Measurements from ENCODE around the gene ATXN1.

The ATXN1 gene

GRCh38 chr6:16741112-16742016 lies 19.9 kb downstream of the ATXN1 start:
- ATAC-seq (ENCODE audit: low read depth) = peak; percentile 85
- no peak for DNase-seq (ENCODE audit: low spot score)
- Histone ChIP-seq H3K36me3 (ENCODE audit: low read depth) (no peaks in the 10 kb centered on the region), H3K4me1 (ENCODE audit: insufficient read depth, poor library complexity, severe bottlenecking) (peaks cover 46% of the 10 kb centered on the region), H3K9me3 (ENCODE audit: severe bottlenecking) (no peaks in the 10 kb centered on the region), H3K27me3 (ENCODE audit: insufficient read depth, poor library complexity, severe bottlenecking) (no peaks in the 10 kb centered on the region), H3K4me3 (ENCODE audit: severe bottlenecking) (no peak overlapping the region), H3K27ac (ENCODE audit: poor library complexity, severe bottlenecking) (peak overlapping the region; percentile 63)
- TF ChIP-seq CTCF (IDR thresholded peaks at IDR 0.05; ENCODE audit: poor library complexity, severe bottlenecking) = no peak

GRCh38 chr6:16740097-16740496 lies 21.2 kb downstream of the ATXN1 start:
- Histone ChIP-seq H3K27me3 (ENCODE audit: insufficient read depth, poor library complexity, severe bottlenecking) (no peaks in the 10 kb centered on the region), H3K36me3 (ENCODE audit: low read depth) (no peaks in the 10 kb centered on the region), H3K27ac (ENCODE audit: poor library complexity, severe bottlenecking) (peak overlapping the region; percentile 63), H3K4me3 (ENCODE audit: severe bottlenecking) (no peak overlapping the region), H3K9me3 (ENCODE audit: severe bottlenecking) (no peaks in the 10 kb centered on the region), H3K4me1 (ENCODE audit: insufficient read depth, poor library complexity, severe bottlenecking) (peaks cover 54% of the 10 kb centered on the region)
- ATAC-seq (ENCODE audit: low read depth) (no peak), DNase-seq (ENCODE audit: low spot score) (no peak)
- TF ChIP-seq CTCF (IDR thresholded peaks at IDR 0.05; ENCODE audit: poor library complexity, severe bottlenecking) = no peak

- peaks cover 54% of the 10 kb centered on the region for H3K4me1 ChIP-seq (ENCODE audit: insufficient read depth, poor library complexity, severe bottlenecking)
- no peaks in the 10 kb centered on the region for H3K36me3 ChIP-seq (ENCODE audit: low read depth)
- DNase-seq (ENCODE audit: low spot score) = no peak
- no peaks in the 10 kb centered on the region for H3K9me3 ChIP-seq (ENCODE audit: severe bottlenecking)
- peak; percentile 67 for ATAC-seq (ENCODE audit: low read depth)
- no peak overlapping the region for H3K4me3 ChIP-seq (ENCODE audit: severe bottlenecking)
- TF ChIP-seq CTCF (IDR thresholded peaks at IDR 0.05; ENCODE audit: poor library complexity, severe bottlenecking) = peak; percentile 58
- H3K27me3 ChIP-seq (ENCODE audit: insufficient read depth, poor library complexity, severe bottlenecking) = no peaks in the 10 kb centered on the region
- peak overlapping the region; percentile 63 for H3K27ac ChIP-seq (ENCODE audit: poor library complexity, severe bottlenecking)
Measured at GRCh38 chr6:16739329-16739801, 21.9 kb downstream of the ATXN1 start.

GRCh38 chr6:16737925-16738324 lies 23.3 kb downstream of the ATXN1 start:
- no peaks in the 10 kb centered on the region for H3K27me3 ChIP-seq (ENCODE audit: insufficient read depth, poor library complexity, severe bottlenecking)
- no peak for ATAC-seq (ENCODE audit: low read depth)
- DNase-seq (ENCODE audit: low spot score) = no peak
- TF ChIP-seq CTCF (IDR thresholded peaks at IDR 0.05; ENCODE audit: poor library complexity, severe bottlenecking) = no peak
- H3K36me3 ChIP-seq (ENCODE audit: low read depth) = no peaks in the 10 kb centered on the region
- peak overlapping the region; percentile 63 for H3K27ac ChIP-seq (ENCODE audit: poor library complexity, severe bottlenecking)
- H3K4me3 ChIP-seq (ENCODE audit: severe bottlenecking) = no peak overlapping the region
- peaks cover 54% of the 10 kb centered on the region for H3K4me1 ChIP-seq (ENCODE audit: insufficient read depth, poor library complexity, severe bottlenecking)
- no peaks in the 10 kb centered on the region for H3K9me3 ChIP-seq (ENCODE audit: severe bottlenecking)

All from RWPE2 (cell line).